HepG2 (cell line): Measurements from ENCODE around the gene RIPOR3. TPM values are rescaled to one million over a fixed set of nuclear protein-coding genes. Genes with fewer than 3 reads are reported as not detected.
A peak's percentile ranks its signal among the peaks of the same experiment; 100 is the strongest.

ENCODE experiments used
- GABPA ChIP-seq, 2 experiments: IDR thresholded peaks; 2 replicates each; pipeline ENCODE4 v1.6.1; 2011 to 2016; ENCODE audit warnings: low read depth in 2 of 2, low read length in 1 of 2, missing biosample characterization in 1 of 2, missing genetic modification characterization in 1 of 2
- HNRNPUL1 ChIP-seq: fragments of 200-400 bp; formaldehyde crosslinking; IDR thresholded peaks from 2 replicates; pipeline ENCODE4 v1.6.1; 2017; ENCODE audit warnings: low read depth, mild to moderate bottlenecking, low read length, moderate library complexity
- IKZF1 ChIP-seq: fragments of 450-650 bp; IDR thresholded peaks from 2 replicates; pipeline ENCODE4 v1.7.1; 2016
- ISL2 ChIP-seq: sonication (generic); formaldehyde crosslinking; IDR thresholded peaks from 2 replicates; pipeline ENCODE4 v1.5.0; 2020; ENCODE audit warnings: missing genetic modification reagents
- MEIS2 ChIP-seq: sonication (generic); formaldehyde crosslinking; IDR thresholded peaks from 2 replicates; pipeline ENCODE4 v1.9.0; 2021; ENCODE audit warnings: mild to moderate bottlenecking, missing genetic modification reagents
- NCOA1 ChIP-seq: sonication (generic); formaldehyde crosslinking; IDR thresholded peaks from 2 replicates; pipeline ENCODE4 v1.9.0; 2021; ENCODE audit warnings: missing genetic modification reagents
- SSRP1 ChIP-seq: IDR thresholded peaks from 2 replicates; pipeline ENCODE4 v1.6.1; 2016; ENCODE audit warnings: control low read depth
- TCF12 ChIP-seq, 2 experiments: fragments of 450-650 bp in 1 of 2; sonication (generic) in 1 of 2; formaldehyde crosslinking in 1 of 2; IDR thresholded peaks; 2 replicates each; pipeline versions ENCODE4 v1.6.1 to v1.8.0; 2017 to 2022; ENCODE audit warnings: antibody characterized with exemption in 1 of 2, mild to moderate bottlenecking in 1 of 2, missing genetic modification reagents in 1 of 2, moderate library complexity in 1 of 2
- ZNF33A ChIP-seq: sonication (generic); formaldehyde crosslinking; IDR thresholded peaks from 2 replicates; pipeline ENCODE4 v1.5.1; 2020; ENCODE audit warnings: missing genetic modification reagents, mild to moderate bottlenecking, moderate library complexity, borderline replicate concordance
- ZNF343 ChIP-seq: sonication (generic); formaldehyde crosslinking; IDR thresholded peaks from 2 replicates; pipeline ENCODE4 v1.4.0; 2020; ENCODE audit warnings: mild to moderate bottlenecking, missing genetic modification reagents
- ZNF839 ChIP-seq: sonication (generic); formaldehyde crosslinking; IDR thresholded peaks from 2 replicates; pipeline ENCODE4 v1.4.0; 2020; ENCODE audit warnings: missing genetic modification reagents, mild to moderate bottlenecking, borderline replicate concordance
- polyA plus RNA-seq, 8 experiments: library from polyadenylated mRNA; depleted of rRNA in 3 of 8; stranded (reverse) in 7 of 8; unstranded in 1 of 8; fragments of >200 nt; fragmentation: Illumina TruSeq in 4 of 8; extraction: Trizol in 4 of 8; gene quantifications; 2 replicates each; pipeline versions ENCODE4 v1.2.1 to v1.2.3, GENCODE V29; 2011 to 2016; ENCODE audit warnings: low read depth in 4 of 8, missing spikeins in 1 of 8, mixed read lengths in 1 of 8; ENCODE audit not compliant: insufficient read depth in 1 of 8
- total RNA-seq, 5 experiments: library from RNA; depleted of rRNA; stranded (reverse); fragments of >200 nt; fragmentation: Illumina TruSeq; extraction: Trizol; gene quantifications; 2 replicates each; pipeline ENCODE4 v1.2.3, GENCODE V29; 2016; ENCODE audit warnings: low read depth in 1 of 5
- TF ChIP-seq, protein P1 (sequence below): sonication (generic); formaldehyde crosslinking; IDR thresholded peaks from 2 replicates; pipeline ENCODE4 v1.5.1; 2020; ENCODE audit warnings: mild to moderate bottlenecking, missing genetic modification reagents, moderate library complexity
- TF ChIP-seq, protein P2 (sequence below): sonication (generic); formaldehyde crosslinking; conservative IDR thresholded peaks from 2 replicates; pipeline ENCODE4 v1.8.0; 2022; ENCODE audit warnings: missing genetic modification reagents
- TF ChIP-seq, protein P3 (sequence below): sonication (generic); formaldehyde crosslinking; IDR thresholded peaks from 2 replicates; pipeline ENCODE4 v1.5.0; 2020; ENCODE audit warnings: missing genetic modification reagents
- TF ChIP-seq, protein P4 (sequence below): sonication (generic); formaldehyde crosslinking; conservative IDR thresholded peaks from 2 replicates; pipeline ENCODE4 v1.8.1; 2023; ENCODE audit warnings: missing genetic modification reagents
- TF ChIP-seq, protein P5 (sequence below): sonication (generic); formaldehyde crosslinking; IDR thresholded peaks from 2 replicates; pipeline ENCODE4 v1.5.0; 2020; ENCODE audit warnings: missing genetic modification reagents

Gene RIPOR3
- total and polyA plus RNA-seq, 2 of the 13 experiments (the other 11 are each of a cell fraction or from before 2014, with no cell fraction given): 0.18 TPM; not detected in 1

DNA sequence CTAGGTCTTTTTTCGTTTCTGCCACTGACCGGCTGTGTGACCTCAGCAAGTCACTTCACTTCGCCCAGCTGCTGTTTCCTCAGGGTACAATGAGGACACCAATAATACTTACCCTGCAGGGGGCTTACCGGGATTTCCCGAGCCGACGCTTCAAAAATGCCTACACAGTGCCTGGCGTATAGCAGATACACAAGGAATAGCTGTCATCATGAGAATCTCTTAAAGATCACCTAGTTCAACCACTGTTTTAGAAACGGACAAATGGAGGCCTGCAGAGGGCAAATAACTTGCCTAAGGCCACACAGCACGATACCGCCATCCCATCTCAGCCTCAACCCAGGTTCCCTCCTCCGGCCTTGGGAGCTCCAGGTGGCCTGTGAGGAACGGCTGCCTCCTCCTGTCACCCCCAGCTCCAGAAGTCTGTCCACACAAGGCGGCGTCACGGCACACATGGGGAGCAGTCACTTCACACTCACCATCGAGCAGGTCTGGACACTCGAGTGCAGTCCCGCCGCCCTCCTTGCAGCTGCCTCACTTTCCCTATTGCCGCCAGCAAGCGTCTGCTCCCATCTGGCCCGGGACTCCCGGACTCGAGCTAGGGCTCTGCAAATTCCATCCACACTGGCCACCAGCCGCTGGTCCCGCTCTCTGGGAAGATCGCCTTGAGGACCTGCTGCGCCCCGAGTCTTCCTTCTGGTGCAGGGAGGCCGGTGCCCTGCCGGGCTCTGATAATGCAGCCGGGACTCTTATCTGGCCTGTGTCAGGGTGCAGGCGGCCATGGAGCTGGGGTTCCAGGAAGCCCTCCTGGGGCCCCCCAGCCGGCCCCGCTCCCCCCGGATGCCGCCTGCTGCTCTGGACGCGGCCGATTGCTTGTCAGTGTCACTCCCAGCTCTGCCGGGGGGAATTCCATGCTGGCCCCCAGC is at the start of gene RIPOR3 (continued):
- TF ChIP-seq, protein P1, sequence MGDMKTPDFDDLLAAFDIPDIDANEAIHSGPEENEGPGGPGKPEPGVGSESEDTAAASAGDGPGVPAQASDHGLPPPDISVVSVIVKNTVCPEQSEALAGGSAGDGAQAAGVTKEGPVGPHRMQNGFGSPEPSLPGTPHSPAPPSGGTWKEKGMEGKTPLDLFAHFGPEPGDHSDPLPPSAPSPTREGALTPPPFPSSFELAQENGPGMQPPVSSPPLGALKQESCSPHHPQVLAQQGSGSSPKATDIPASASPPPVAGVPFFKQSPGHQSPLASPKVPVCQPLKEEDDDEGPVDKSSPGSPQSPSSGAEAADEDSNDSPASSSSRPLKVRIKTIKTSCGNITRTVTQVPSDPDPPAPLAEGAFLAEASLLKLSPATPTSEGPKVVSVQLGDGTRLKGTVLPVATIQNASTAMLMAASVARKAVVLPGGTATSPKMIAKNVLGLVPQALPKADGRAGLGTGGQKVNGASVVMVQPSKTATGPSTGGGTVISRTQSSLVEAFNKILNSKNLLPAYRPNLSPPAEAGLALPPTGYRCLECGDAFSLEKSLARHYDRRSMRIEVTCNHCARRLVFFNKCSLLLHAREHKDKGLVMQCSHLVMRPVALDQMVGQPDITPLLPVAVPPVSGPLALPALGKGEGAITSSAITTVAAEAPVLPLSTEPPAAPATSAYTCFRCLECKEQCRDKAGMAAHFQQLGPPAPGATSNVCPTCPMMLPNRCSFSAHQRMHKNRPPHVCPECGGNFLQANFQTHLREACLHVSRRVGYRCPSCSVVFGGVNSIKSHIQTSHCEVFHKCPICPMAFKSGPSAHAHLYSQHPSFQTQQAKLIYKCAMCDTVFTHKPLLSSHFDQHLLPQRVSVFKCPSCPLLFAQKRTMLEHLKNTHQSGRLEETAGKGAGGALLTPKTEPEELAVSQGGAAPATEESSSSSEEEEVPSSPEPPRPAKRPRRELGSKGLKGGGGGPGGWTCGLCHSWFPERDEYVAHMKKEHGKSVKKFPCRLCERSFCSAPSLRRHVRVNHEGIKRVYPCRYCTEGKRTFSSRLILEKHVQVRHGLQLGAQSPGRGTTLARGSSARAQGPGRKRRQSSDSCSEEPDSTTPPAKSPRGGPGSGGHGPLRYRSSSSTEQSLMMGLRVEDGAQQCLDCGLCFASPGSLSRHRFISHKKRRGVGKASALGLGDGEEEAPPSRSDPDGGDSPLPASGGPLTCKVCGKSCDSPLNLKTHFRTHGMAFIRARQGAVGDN (CRISPR knock-in tag): peak; percentile 49
- TF ChIP-seq, protein P2, sequence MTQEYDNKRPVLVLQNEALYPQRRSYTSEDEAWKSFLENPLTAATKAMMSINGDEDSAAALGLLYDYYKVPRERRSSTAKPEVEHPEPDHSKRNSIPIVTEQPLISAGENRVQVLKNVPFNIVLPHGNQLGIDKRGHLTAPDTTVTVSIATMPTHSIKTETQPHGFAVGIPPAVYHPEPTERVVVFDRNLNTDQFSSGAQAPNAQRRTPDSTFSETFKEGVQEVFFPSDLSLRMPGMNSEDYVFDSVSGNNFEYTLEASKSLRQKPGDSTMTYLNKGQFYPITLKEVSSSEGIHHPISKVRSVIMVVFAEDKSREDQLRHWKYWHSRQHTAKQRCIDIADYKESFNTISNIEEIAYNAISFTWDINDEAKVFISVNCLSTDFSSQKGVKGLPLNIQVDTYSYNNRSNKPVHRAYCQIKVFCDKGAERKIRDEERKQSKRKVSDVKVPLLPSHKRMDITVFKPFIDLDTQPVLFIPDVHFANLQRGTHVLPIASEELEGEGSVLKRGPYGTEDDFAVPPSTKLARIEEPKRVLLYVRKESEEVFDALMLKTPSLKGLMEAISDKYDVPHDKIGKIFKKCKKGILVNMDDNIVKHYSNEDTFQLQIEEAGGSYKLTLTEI (CRISPR knock-in tag): no peak
- TF ChIP-seq NCOA1 (CRISPR knock-in tag) (no peak), IKZF1 (no peak), ZNF33A (no peak), HNRNPUL1 (no peak), MEIS2 (CRISPR knock-in tag) (no peak), ZNF343 (no peak), ZNF839 (CRISPR knock-in tag) (no peak), SSRP1 (CRISPR knock-in tag) (no peak), ISL2 (no peak), TCF12 (IDR thresholded peaks at IDR 0.05) (no peak), TCF12 (CRISPR knock-in tag; IDR thresholded peaks at IDR 0.05) (no peak), GABPA (IDR thresholded peaks at IDR 0.05; ENCODE audit: low read depth, low read length) (no peak), GABPA (CRISPR knock-in tag; IDR thresholded peaks at IDR 0.05; ENCODE audit: low read depth) (no peak)
- TF ChIP-seq, protein P3, sequence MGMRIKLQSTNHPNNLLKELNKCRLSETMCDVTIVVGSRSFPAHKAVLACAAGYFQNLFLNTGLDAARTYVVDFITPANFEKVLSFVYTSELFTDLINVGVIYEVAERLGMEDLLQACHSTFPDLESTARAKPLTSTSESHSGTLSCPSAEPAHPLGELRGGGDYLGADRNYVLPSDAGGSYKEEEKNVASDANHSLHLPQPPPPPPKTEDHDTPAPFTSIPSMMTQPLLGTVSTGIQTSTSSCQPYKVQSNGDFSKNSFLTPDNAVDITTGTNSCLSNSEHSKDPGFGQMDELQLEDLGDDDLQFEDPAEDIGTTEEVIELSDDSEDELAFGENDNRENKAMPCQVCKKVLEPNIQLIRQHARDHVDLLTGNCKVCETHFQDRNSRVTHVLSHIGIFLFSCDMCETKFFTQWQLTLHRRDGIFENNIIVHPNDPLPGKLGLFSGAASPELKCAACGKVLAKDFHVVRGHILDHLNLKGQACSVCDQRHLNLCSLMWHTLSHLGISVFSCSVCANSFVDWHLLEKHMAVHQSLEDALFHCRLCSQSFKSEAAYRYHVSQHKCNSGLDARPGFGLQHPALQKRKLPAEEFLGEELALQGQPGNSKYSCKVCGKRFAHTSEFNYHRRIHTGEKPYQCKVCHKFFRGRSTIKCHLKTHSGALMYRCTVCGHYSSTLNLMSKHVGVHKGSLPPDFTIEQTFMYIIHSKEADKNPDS: no peak
- TF ChIP-seq, protein P4, sequence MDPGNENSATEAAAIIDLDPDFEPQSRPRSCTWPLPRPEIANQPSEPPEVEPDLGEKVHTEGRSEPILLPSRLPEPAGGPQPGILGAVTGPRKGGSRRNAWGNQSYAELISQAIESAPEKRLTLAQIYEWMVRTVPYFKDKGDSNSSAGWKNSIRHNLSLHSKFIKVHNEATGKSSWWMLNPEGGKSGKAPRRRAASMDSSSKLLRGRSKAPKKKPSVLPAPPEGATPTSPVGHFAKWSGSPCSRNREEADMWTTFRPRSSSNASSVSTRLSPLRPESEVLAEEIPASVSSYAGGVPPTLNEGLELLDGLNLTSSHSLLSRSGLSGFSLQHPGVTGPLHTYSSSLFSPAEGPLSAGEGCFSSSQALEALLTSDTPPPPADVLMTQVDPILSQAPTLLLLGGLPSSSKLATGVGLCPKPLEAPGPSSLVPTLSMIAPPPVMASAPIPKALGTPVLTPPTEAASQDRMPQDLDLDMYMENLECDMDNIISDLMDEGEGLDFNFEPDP: 0 out of 2 replicates have a peak, but pooled peaks have one; percentile 53
- TF ChIP-seq, protein P5, sequence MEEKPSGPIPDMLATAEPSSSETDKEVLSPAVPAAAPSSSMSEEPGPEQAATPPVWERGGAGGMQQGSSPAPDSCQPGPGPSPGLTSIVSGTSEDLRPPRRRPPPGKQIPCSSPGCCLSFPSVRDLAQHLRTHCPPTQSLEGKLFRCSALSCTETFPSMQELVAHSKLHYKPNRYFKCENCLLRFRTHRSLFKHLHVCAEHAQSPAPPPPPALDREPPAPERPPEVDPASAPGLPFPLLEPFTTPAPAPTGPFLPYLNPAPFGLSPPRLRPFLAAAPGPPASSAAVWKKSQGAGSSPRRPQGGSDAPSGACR: no peak
